H1 (cell line): ENCODE measurements around the gene EXT2. TPM values are rescaled to one million over a fixed set of nuclear protein-coding genes. Genes with fewer than 3 reads are reported as not detected.

Experiments
- CTCF ChIA-PET: fragments of 300-600 bp; sonication (Branson Sonifier 250); formaldehyde crosslinking; loops from one replicate; lab custom pipeline; 2021; ENCODE audit not compliant: partially characterized antibody; lab: Charles Lee
- POLR2A ChIA-PET: fragments of 300-600 bp; sonication (Branson Sonifier 250); formaldehyde crosslinking; loops from one replicate; lab custom pipeline; 2021; ENCODE audit warnings: inconsistent platforms; ENCODE audit not compliant: partially characterized antibody; lab: Charles Lee
- DNase-seq, 2 experiments: peaks; one replicate each; pipeline versions ENCODE4 v3.0.0 to v3.0.0-alpha.2; 2010 to 2022; ENCODE audit warnings: low spot score in 2 of 2, low read depth in 1 of 2, mixed read lengths in 1 of 2
- FAIRE-seq: peaks from 2 replicates; lab custom pipeline; 2011; peaks lifted over from hg19 to GRCh38; lab: Jason Lieb, UNC
- H2AFZ ChIP-seq: 2 replicates; pipeline ENCODE4 v1.8.1; 2012; ENCODE audit warnings: low read length, inconsistent platforms
- H2AK5ac ChIP-seq: 2 replicates; pipeline ENCODE4 v1.6.1; 2013; ENCODE audit warnings: low read depth, low read length
- H2BK120ac ChIP-seq: replicated peaks from 2 replicates; pipeline ENCODE3; 2013; ENCODE audit warnings: low read depth, low read length, inconsistent platforms
- H2BK12ac ChIP-seq: 2 replicates; pipeline ENCODE4 v1.6.1; 2013; ENCODE audit warnings: low read depth, low read length
- H2BK15ac ChIP-seq: 2 replicates; pipeline ENCODE4 v1.6.1; 2013; ENCODE audit warnings: low read length
- H2BK20ac ChIP-seq: 2 replicates; pipeline ENCODE4 v1.6.1; 2013; ENCODE audit warnings: low read length
- H2BK5ac ChIP-seq: 2 replicates; pipeline ENCODE4 v1.6.1; 2013; ENCODE audit warnings: low read depth, low read length
- H3K14ac ChIP-seq: 2 replicates; pipeline ENCODE4 v1.6.1; 2013; ENCODE audit warnings: inconsistent platforms; ENCODE audit not compliant: insufficient read length
- H3K18ac ChIP-seq: 2 replicates; pipeline ENCODE4 v1.6.1; 2013; ENCODE audit warnings: low read length; ENCODE audit errors: extremely low read depth
- H3K23ac ChIP-seq: 2 replicates; pipeline ENCODE4 v1.6.1; 2013; ENCODE audit warnings: inconsistent platforms; ENCODE audit not compliant: insufficient read length
- H3K23me2 ChIP-seq: 2 replicates; pipeline ENCODE4 v1.6.1; 2013; ENCODE audit warnings: low read depth, low read length
- H3K27ac ChIP-seq: 2 replicates; pipeline ENCODE4 v1.6.1; 2011; ENCODE audit warnings: low read depth, low read length, inconsistent platforms
- H3K27me3 ChIP-seq, 4 experiments: replicated peaks in 1 of 4; 1 replicate in 1 of 4; 2 replicates in 3 of 4; pipeline versions ENCODE4 v1.6.1 to v1.8.1; 2011 to 2013; ENCODE audit warnings: low read length in 3 of 4, mild to moderate bottlenecking in 3 of 4, inconsistent platforms in 2 of 4, mixed read lengths in 2 of 4, moderate library complexity in 1 of 4; ENCODE audit not compliant: control insufficient read depth in 3 of 4, insufficient read depth in 3 of 4; ENCODE audit errors: extremely low read depth in 1 of 4
- H3K36me3 ChIP-seq, 4 experiments: 2 replicates each; pipeline versions ENCODE4 v1.6.1 to v1.8.1; 2011 to 2013; ENCODE audit warnings: mild to moderate bottlenecking in 4 of 4, low read length in 3 of 4, moderate library complexity in 2 of 4, control low read depth in 1 of 4, inconsistent platforms in 1 of 4; ENCODE audit not compliant: insufficient read depth in 4 of 4, control insufficient read depth in 2 of 4
- H3K4ac ChIP-seq: replicated peaks from 2 replicates; pipeline ENCODE3; 2013; ENCODE audit warnings: low read length, low read depth, mixed read lengths, inconsistent platforms; ENCODE audit not compliant: insufficient read length
- H3K4me1 ChIP-seq, 4 experiments: replicated peaks in 1 of 4; 1 replicate in 1 of 4; 2 replicates in 3 of 4; pipeline versions ENCODE4 v1.6.1 to v1.8.1; 2011 to 2013; ENCODE audit warnings: low read length in 3 of 4, inconsistent platforms in 2 of 4, mixed read lengths in 1 of 4; ENCODE audit not compliant: insufficient read depth in 4 of 4, control insufficient read depth in 3 of 4
- H3K4me2 ChIP-seq, 2 experiments: 2 replicates each; pipeline versions ENCODE4 v1.6.1 to v1.8.1; 2011 to 2013; ENCODE audit warnings: low read depth in 2 of 2, low read length in 2 of 2, control low read depth in 1 of 2, inconsistent platforms in 1 of 2, mild to moderate bottlenecking in 1 of 2; ENCODE audit not compliant: insufficient read depth in 1 of 2
- H3K4me3 ChIP-seq, 4 experiments: fragments of 200-600, 300-600 bp in 1 of 4; sonication (generic), shearing (Covaris generic), sonication (Bioruptor Twin) in 1 of 4; 2 replicates each; pipeline versions ENCODE4 v1.5.1 to v1.8.1; 2011 to 2016; ENCODE audit warnings: low read length in 4 of 4, low read depth in 3 of 4, control low read depth in 2 of 4, inconsistent platforms in 2 of 4, mild to moderate bottlenecking in 2 of 4, mixed read lengths in 1 of 4, moderate library complexity in 1 of 4; ENCODE audit not compliant: insufficient read depth in 2 of 4; ENCODE audit errors: extremely low read depth in 1 of 4
- H3K56ac ChIP-seq: replicated peaks from 2 replicates; pipeline ENCODE3; 2013; ENCODE audit warnings: low read depth, mild to moderate bottlenecking, mixed read lengths, low read length, inconsistent platforms; ENCODE audit not compliant: insufficient read length
- H3K79me1 ChIP-seq: 2 replicates; pipeline ENCODE4 v1.6.1; 2013; ENCODE audit warnings: low read depth, low read length, control low read depth
- H3K79me2 ChIP-seq, 2 experiments: 2 replicates each; pipeline versions ENCODE4 v1.6.1 to v1.8.1; 2012 to 2013; ENCODE audit warnings: low read length in 2 of 2, mild to moderate bottlenecking in 2 of 2, inconsistent platforms in 1 of 2; ENCODE audit not compliant: insufficient read depth in 2 of 2, control insufficient read depth in 1 of 2
- H3K9ac ChIP-seq, 4 experiments: replicated peaks in 1 of 4; 1 replicate in 1 of 4; 2 replicates in 3 of 4; pipeline versions ENCODE4 v1.6.1 to v1.8.1; 2011 to 2013; ENCODE audit warnings: low read depth in 3 of 4, low read length in 3 of 4, control low read depth in 2 of 4, mild to moderate bottlenecking in 2 of 4, moderate library complexity in 2 of 4, inconsistent platforms in 1 of 4; ENCODE audit errors: extremely low read depth in 1 of 4
- H3K9me3 ChIP-seq, 2 experiments: 2 replicates each; pipeline versions ENCODE4 v1.6.1 to v1.8.1; 2012 to 2013; ENCODE audit warnings: mild to moderate bottlenecking in 2 of 2, moderate library complexity in 2 of 2, control low read depth in 1 of 2, inconsistent platforms in 1 of 2, low read depth in 1 of 2, low read length in 1 of 2, mixed read lengths in 1 of 2; ENCODE audit not compliant: insufficient read depth in 2 of 2
- H4K20me1 ChIP-seq, 2 experiments: replicated peaks in 1 of 2; 2 replicates each; pipeline versions ENCODE3 to v1.8.1; 2011 to 2013; ENCODE audit warnings: inconsistent platforms in 2 of 2, low read length in 2 of 2, mild to moderate bottlenecking in 1 of 2; ENCODE audit not compliant: insufficient read depth in 2 of 2, control insufficient read depth in 1 of 2
- H4K5ac ChIP-seq: 2 replicates; pipeline ENCODE4 v1.6.1; 2013; ENCODE audit warnings: low read length, low read depth, mixed read lengths, inconsistent platforms; ENCODE audit not compliant: insufficient read length
- H4K8ac ChIP-seq: 2 replicates; pipeline ENCODE4 v1.8.0; 2013; ENCODE audit warnings: mild to moderate bottlenecking, moderate library complexity, low read length, inconsistent platforms; ENCODE audit not compliant: insufficient read depth; ENCODE audit errors: extremely low read depth
- H4K91ac ChIP-seq: replicated peaks from 2 replicates; pipeline ENCODE3; 2013; ENCODE audit warnings: low read length, mixed read lengths, inconsistent platforms; ENCODE audit not compliant: insufficient read length
- WGBS, 2 experiments: shearing (Covaris generic) in 1 of 2; methylation state at CpG; one replicate each; pipeline versions ENCODE4 v1.1.6 to v1.1.7; 2013 to 2015; ENCODE audit warnings: low lambda C conversion rate in 2 of 2, mixed read lengths in 2 of 2, inconsistent platforms in 1 of 2, low coverage in 1 of 2, missing lambda C conversion rate in 1 of 2; ENCODE audit not compliant: insufficient replicate concordance in 2 of 2, insufficient coverage in 1 of 2, insufficient read length in 1 of 2; ENCODE audit errors: extremely low coverage in 1 of 2, missing lambda C conversion rate in 1 of 2; 5-methylcytosine and 5-hydroxymethylcytosine counted together
- polyA plus RNA-seq, 7 experiments: library from polyadenylated mRNA; depleted of rRNA in 3 of 7; stranded (reverse) in 5 of 7; unstranded in 2 of 7; fragments of >200 nt in 5 of 7; fragments of 200-250 nt in 2 of 7; gene quantifications; 1 replicate in 5 of 7; 2 replicates in 1 of 7; 4 replicates in 1 of 7; pipeline versions ENCODE4 v1.2.1 to v1.2.3, GENCODE V29; 2011 to 2013; ENCODE audit warnings: missing spikeins in 2 of 7, mixed read lengths in 2 of 7
- total RNA-seq: library from RNA; stranded (reverse); fragmentation: NEBNext Ultra II Directional; extraction: Animal tissue kit (Norgen Biotek cat#: 25700); gene quantifications from 2 replicates; pipeline ENCODE4 v1.2.1, GENCODE V29; 2021

Gene EXT2
- total and polyA plus RNA-seq, 2 of the 8 experiments (the other 6 are each of a cell fraction or from before 2014, with no cell fraction given), result 29.8 to 42.8 TPM

DNA sequence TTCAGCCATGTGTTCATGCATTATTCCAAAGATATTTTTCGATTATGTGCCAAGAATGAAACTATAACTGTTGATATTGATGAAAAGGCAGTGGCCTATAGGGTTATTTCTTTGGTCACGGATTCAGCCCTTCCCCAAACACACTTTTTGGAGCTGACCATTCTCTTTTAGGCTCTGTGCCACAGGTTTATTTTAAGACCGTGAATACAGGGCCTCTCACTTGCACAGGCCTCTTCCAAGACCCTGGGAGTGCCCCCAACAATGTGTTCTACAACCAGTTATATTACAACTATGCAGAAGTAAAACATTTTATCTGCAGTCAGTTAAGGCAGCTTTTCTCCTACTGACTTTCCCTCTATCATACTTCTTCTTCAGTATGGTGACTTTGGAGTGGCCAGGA is 109.9 kb downstream of the EXT2 start:
- Histone ChIP-seq H3K27me3 (no peaks in the 10 kb centered on the region), H2BK120ac (no peak overlapping the region), H3K14ac (no peak overlapping the region), H3K23me2 (no peaks in the 10 kb centered on the region), H2BK15ac (no peak overlapping the region), H3K4me3 (no peak overlapping the region), H3K4me1 (peaks cover 0 to 9% (median 3%) of the 10 kb centered on the region in 4 experiments; a peak in 2 of 7 replicates), H4K5ac (no peak overlapping the region), H3K18ac (no peak overlapping the region), H3K79me1 (no peaks in the 10 kb centered on the region), H3K4ac (no peak overlapping the region), H3K4me2 (no peak overlapping the region), H3K23ac (no peak overlapping the region), H4K20me1 (no peaks in the 10 kb centered on the region), H2BK5ac (no peak overlapping the region), H2AFZ (no peak overlapping the region), H3K56ac (no peak overlapping the region), H2BK20ac (no peak overlapping the region), H2BK12ac (no peak overlapping the region), H3K27ac (no peak overlapping the region), H3K9ac (no peak overlapping the region), H3K79me2 (no peaks in the 10 kb centered on the region), H3K36me3 (no peaks in the 10 kb centered on the region; a peak in 2 of 8 replicates), H2AK5ac (no peak overlapping the region), H3K9me3 (no peaks in the 10 kb centered on the region), H4K91ac (no peak overlapping the region), H4K8ac (no peak overlapping the region)
- FAIRE-seq, result no peak
- POLR2A ChIA-PET, result no interaction called here
- CTCF ChIA-PET, result interaction anchor here (1.2 to 2.1 kb wide), 3 partner anchors 15 to 119 kb away, joined by 3 to 5 read pairs (median 4); no protein-coding TSS in a partner anchor
- DNase-seq, result no peak
- WGBS, 2 experiments, result 86% methylated on average over 3 of the region's 3 CpGs; no CpG with 5 or more reads in 1 of the 2 experiments
